Uterus (tissue), 4 donors: Measurements from ENCODE around the gene ZSWIM3. TPM values are rescaled to one million over a fixed set of nuclear protein-coding genes. Genes with fewer than 3 reads are reported as not detected.

Experiments used
- DNase-seq, 2 donors: peaks; one replicate each; pipeline ENCODE4 v3.0.0-alpha.2; 2019 to 2020
- H3K27ac ChIP-seq, 2 donors: fragments of 200-600 bp; sonication (generic); 1 replicate in 1 of 2; 2 replicates in 1 of 2; pipeline ENCODE4 v1.5.1; 2016 to 2018
- H3K27me3 ChIP-seq, 2 donors: fragments of 200-600 bp; sonication (generic); one replicate each; pipeline ENCODE4 v1.5.1; 2018 to 2019; ENCODE audit warnings: control low read depth in 1 of 2
- H3K36me3 ChIP-seq, 2 donors: fragments of 200-600 bp; sonication (generic); one replicate each; pipeline ENCODE4 v1.5.1; 2019; ENCODE audit warnings: control low read depth in 1 of 2
- H3K4me1 ChIP-seq, 2 donors: fragments of 200-600 bp; sonication (generic); one replicate each; pipeline ENCODE4 v1.5.1; 2018 to 2019; ENCODE audit warnings: control low read depth in 1 of 2
- H3K4me3 ChIP-seq, 2 donors: fragments of 200-600 bp; sonication (generic); 1 replicate in 1 of 2; 2 replicates in 1 of 2; pipeline ENCODE4 v1.5.1; 2018 to 2019; ENCODE audit warnings: mild to moderate bottlenecking in 1 of 2
- H3K9me3 ChIP-seq, 2 donors: fragments of 200-600 bp; sonication (generic); one replicate each; pipeline ENCODE4 v1.5.1; 2019; ENCODE audit warnings: control low read depth in 1 of 2
- CTCF ChIP-seq, 4 experiments: fragments of 200-600 bp in 2 of 4; fragments of 450-650 bp in 2 of 4; sonication (generic) in 2 of 4; IDR thresholded peaks; one replicate each; pipeline ENCODE4 v1.5.1; 2016 to 2019; ENCODE audit warnings: antibody characterized with exemption in 4 of 4, mild to moderate bottlenecking in 2 of 4, moderate library complexity in 1 of 4
- POLR2A ChIP-seq, 2 donors: fragments of 450-650 bp; IDR thresholded peaks; one replicate each; pipeline ENCODE4 v1.6.1; 2016; ENCODE audit warnings: antibody characterized with exemption in 2 of 2, mild to moderate bottlenecking in 1 of 2, moderate library complexity in 1 of 2
- intact Hi-C: fragments of 100-400 bp; cut with DNase I; formaldehyde crosslinking; loops from one replicate; pipeline ENCODE4 v1.15.1; 2023; ENCODE audit warnings: low total_unique reads
- total RNA-seq, 4 donors: library from RNA; depleted of rRNA in 3 of 4; stranded (reverse); fragments of >200 nt in 3 of 4; gene quantifications; one replicate each; pipeline versions ENCODE4 v1.1.0 to v1.2.4, GENCODE V29; 2014 to 2023
- donor health status: DM: yes; HTN: yes; CAD: no.

The ZSWIM3 gene
- total RNA-seq, 4 donors from 2014 or later = 3.1 to 9.2 (median 4.3) TPM

GRCh38 chr20:45927071-45927878, 69.9 kb downstream of the ZSWIM3 start:
- Histone ChIP-seq H3K27ac (no peak overlapping the region), H3K4me1 (peaks cover 0 to 6% of the 10 kb centered on the region in 2 donors), H3K9me3 (no peaks in the 10 kb centered on the region), H3K36me3 (no peaks in the 10 kb centered on the region), H3K4me3 (no peak overlapping the region), H3K27me3 (no peaks in the 10 kb centered on the region)
- TF ChIP-seq POLR2A (IDR thresholded peaks at IDR 0.05) = no peak
- TF ChIP-seq CTCF (IDR thresholded peaks at IDR 0.05) = no peak
- intact Hi-C loops = no loop called here
- DNase-seq = no peak

Other genes with a start within 250 kb of the ZSWIM3 start
- not detected for gene WFDC10A, start 227.9 kb upstream of the ZSWIM3 start, total RNA-seq
- gene WFDC9, start 226.3 kb upstream of the ZSWIM3 start, total RNA-seq = not detected
- gene WFDC11, start 187.4 kb upstream of the ZSWIM3 start, total RNA-seq = not detected
- gene WFDC13, start 155.6 kb upstream of the ZSWIM3 start, total RNA-seq = not detected
- not detected for gene WFDC10B, start 152.6 kb upstream of the ZSWIM3 start, total RNA-seq
- not detected for gene SPINT4, start 135.3 kb upstream of the ZSWIM3 start, total RNA-seq
- gene WFDC3, start 65.7 kb upstream of the ZSWIM3 start, total RNA-seq = 1 to 10 TPM in 1 of 4 donors, not detected in 3; 2.0 TPM
- gene DNTTIP1, start 65.7 kb upstream of the ZSWIM3 start, total RNA-seq = 10 to 100 TPM; 11.2 to 29.8 (median 17.1) TPM
- gene UBE2C, start 45.0 kb upstream of the ZSWIM3 start, total RNA-seq = 10 to 100 TPM in 1 of 4 donors, not detected in 3; 12.4 TPM
- gene TNNC2, start 30.3 kb upstream of the ZSWIM3 start, total RNA-seq = 1 to 10 TPM in 1 of 4 donors, under 1 TPM in 1, not detected in 2; 0.59 to 1.3 TPM
- gene SNX21, start 23.8 kb upstream of the ZSWIM3 start, total RNA-seq = 100 to 1,000 TPM in 1 of 4 donors, 10 to 100 TPM in 3; 56.5 to 145 (median 63.2) TPM
- 10 to 100 TPM; 17.2 to 31.5 (median 23.5) TPM for gene ACOT8, start 222 bp upstream of the ZSWIM3 start, total RNA-seq
- gene ZSWIM1, start 23.6 kb downstream of the ZSWIM3 start, total RNA-seq = 10 to 100 TPM in 1 of 4 donors, 1 to 10 TPM in 2, under 1 TPM in 1; 0.77 to 12.2 (median 3.3) TPM
- gene SPATA25, start 30.0 kb downstream of the ZSWIM3 start, total RNA-seq = 10 to 100 TPM in 1 of 4 donors, 1 to 10 TPM in 3; 2.6 to 16.2 (median 6.0) TPM
- gene NEURL2, start 33.6 kb downstream of the ZSWIM3 start, total RNA-seq = 10 to 100 TPM in 1 of 4 donors, 1 to 10 TPM in 2, under 1 TPM in 1; 0.29 to 11.5 (median 4.7) TPM
- gene CTSA, start 33.7 kb downstream of the ZSWIM3 start, total RNA-seq = 10 to 100 TPM; 20.6 to 66.9 (median 32.5) TPM
- 100 to 1,000 TPM in 2 of 4 donors, 10 to 100 TPM in 2; 31.2 to 221 (median 113) TPM for gene PLTP, start 54.5 kb downstream of the ZSWIM3 start, total RNA-seq
- gene PCIF1, start 77.1 kb downstream of the ZSWIM3 start, total RNA-seq = 10 to 100 TPM; 11.0 to 71.0 (median 40.0) TPM
- 10 to 100 TPM; 14.9 to 40.0 (median 29.0) TPM for gene ZNF335, start 114.6 kb downstream of the ZSWIM3 start, total RNA-seq
- gene MMP9, start 151.3 kb downstream of the ZSWIM3 start, total RNA-seq = under 1 TPM in 2 of 4 donors, not detected in 2; 0.24 to 0.35 TPM
- gene SLC12A5, start 171.6 kb downstream of the ZSWIM3 start, total RNA-seq = under 1 TPM in 1 of 4 donors, not detected in 3; 0.35 TPM
- 10 to 100 TPM in 3 of 4 donors, 1 to 10 TPM in 1; 8.2 to 37.8 (median 29.5) TPM for gene NCOA5, start 232.3 kb downstream of the ZSWIM3 start, total RNA-seq